Stimulated activated CD8-positive, alpha-beta memory T cell treated with anti-CD3 and anti-CD28 coated beads, Interleukin-12 subunit alpha, Interleukin-12 subunit beta, amount 100 ng/mL, for 24 hours (primary cell): ENCODE measurements around the gene ATF6.
"Not testable (repeated sequence)": the region's sequence is repeated elsewhere in the genome, so short reads cannot be mapped to it uniquely, and the experiment has no call there.

ENCODE experiments used
- DNase-seq: peaks from one replicate; pipeline ENCODE4 v3.0.0-alpha.2; 2020; ENCODE audit errors: extremely low read depth

The ATF6 gene, protein sequence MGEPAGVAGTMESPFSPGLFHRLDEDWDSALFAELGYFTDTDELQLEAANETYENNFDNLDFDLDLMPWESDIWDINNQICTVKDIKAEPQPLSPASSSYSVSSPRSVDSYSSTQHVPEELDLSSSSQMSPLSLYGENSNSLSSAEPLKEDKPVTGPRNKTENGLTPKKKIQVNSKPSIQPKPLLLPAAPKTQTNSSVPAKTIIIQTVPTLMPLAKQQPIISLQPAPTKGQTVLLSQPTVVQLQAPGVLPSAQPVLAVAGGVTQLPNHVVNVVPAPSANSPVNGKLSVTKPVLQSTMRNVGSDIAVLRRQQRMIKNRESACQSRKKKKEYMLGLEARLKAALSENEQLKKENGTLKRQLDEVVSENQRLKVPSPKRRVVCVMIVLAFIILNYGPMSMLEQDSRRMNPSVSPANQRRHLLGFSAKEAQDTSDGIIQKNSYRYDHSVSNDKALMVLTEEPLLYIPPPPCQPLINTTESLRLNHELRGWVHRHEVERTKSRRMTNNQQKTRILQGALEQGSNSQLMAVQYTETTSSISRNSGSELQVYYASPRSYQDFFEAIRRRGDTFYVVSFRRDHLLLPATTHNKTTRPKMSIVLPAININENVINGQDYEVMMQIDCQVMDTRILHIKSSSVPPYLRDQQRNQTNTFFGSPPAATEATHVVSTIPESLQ

GRCh38 chr1:161766102-161766981 lies at the start of gene ATF6:
TSS of gene ATF6 (plus strand) at chr1:161766320. CDS start at chr1:161766361, 41 bp downstream.
- DNase-seq = peak; percentile 59

DNA sequence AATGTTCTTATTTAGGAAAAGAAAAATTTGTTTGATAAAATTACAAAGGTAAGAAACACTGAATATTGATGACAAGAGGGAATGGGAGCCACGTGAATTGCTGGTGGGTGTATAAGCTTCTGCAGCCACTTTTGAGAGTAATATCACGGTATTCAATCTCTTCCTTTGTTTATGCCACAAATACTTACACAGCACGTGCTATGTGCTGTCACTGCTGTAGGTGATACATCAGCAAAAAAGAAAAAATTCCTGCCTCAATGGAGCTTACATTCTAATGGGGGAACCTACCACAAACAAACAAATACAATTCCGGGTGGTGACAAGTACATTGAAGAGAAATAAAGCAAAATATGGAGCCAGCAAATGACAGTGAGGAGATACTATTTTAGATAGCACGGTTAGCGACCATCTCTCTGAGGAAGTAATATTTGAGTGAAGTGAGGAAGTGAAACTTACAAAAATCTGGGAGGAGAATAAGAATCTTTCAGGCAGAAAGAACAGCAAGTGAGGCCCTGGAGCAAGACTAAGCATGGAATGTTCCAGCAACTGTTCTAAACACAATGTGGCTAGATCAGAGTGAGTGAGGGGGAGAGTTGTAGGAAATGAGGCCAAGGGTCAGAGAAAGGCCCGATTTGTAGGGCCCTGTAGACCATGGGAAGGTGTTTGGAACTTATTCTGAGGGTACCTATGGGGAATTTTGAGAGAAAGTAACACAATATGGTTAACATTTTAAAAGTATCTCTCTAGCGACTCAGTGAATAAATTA lies 47.4 kb upstream of the ATF6 start:
- no peak for DNase-seq

- no peak for DNase-seq
These were observed 46.9 kb upstream of the ATF6 start for GRCh38 chr1:161719325-161719611.

DNA sequence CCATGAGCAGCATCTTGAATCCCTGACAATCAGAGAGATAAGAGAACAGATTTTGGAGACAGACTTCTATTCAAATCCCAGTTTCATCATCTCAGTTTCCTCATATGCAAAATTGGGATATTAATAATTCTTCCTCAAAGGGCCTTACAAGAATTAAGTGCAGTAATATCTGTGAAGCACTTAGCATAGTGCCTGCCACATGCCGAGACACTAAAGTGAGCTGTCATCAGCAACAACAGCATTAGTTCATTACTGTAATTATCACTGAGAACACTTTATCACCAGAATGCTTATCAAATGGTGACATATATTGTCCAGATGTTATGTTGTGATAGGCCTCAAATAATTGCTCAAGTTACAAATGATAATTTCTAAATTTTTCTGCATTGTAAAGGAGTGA lies 45.7 kb upstream of the ATF6 start:
- DNase-seq = no peak

GRCh38 chr1:161720956-161721737 lies 45.0 kb upstream of the ATF6 start, which contains the start of gene FCRLB:
TSS of gene FCRLB (plus strand) at chr1:161721544. CDS start at chr1:161722673, 1,129 bp downstream.
- no peak for DNase-seq

DNA sequence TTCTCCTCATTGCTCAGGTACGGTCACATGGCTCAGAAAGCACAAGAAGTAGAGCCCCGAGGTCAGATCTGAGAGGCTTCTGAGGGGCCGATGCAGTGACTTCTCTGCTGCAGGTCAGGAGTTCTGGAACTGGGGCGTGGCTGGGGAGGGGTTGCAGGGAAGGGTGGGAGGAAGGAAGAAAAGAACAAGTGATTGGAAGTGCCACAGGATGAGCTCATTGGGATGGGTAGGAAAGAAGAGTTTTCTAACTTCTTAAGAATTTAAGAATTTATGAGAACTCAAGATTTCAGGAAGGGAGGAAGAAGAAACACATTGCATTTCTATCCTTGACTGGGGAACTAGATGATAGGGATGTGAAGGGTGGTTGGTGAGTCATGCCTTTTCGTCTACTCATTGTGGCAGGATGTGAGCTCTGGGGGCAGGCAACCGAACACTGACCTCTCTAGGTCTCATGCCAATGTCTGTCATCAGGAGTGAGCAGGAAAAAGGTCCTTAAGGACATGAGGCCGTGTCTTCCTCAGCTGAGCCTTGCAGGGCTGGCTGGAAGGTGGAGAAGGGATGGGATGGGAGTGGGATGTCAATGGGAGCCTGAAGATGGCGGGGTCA lies 44.3 kb upstream of the ATF6 start:
- DNase-seq = no peak

DNA sequence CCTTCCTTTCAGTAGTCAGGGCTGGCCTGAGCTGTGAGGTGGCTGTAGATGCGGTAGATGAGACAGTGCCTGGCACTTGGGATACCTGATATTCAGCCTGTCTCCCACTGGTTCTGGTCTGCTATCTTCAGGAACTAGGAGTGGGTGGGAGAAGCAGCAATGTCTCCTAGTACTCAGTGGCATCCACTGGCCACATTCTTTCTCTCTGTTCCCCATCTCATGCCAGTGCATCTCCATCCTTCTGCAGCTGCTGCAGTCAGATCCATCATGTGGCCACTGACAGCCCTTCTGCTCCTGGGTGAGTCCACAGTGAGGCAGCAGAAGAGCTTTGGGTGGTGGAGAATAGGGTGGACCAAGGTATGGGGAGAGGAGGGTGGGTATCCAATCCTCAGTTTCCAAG lies 43.7 kb upstream of the ATF6 start:
- DNase-seq = no peak

DNA sequence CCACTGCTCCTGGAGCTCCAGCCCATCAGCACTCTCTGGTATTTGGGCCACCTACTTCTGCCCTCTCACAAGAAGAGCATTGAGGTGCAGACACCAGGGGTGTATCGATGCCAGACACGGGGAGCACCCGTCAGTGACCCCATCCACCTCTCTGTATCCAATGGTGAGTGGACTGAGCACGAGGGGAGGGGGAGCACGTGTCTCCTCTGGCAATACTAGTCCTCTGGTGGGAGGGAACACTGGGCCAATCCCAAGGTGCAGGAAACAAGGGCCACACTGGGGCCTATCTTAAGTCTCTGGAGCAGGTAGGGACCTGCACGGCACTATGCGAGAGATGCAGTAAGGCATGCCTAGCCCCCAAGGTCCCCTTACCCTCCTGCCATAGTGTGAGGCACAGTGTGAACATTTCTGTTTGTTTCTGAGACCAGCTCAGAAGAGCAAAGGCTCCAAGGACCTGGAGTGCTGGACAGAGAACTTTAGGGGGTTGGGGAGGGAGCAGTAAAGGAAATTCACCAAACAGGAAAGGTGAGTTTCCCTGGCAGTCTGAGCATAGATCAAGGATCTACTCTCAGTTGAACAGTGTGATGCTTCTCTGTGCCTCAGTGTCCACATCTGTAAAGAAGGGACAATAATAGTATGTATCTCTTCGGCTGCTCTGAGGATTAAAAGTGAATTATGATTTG lies 42.5 kb upstream of the ATF6 start:
- DNase-seq = no peak

GRCh38 chr1:161725258-161725907 lies 40.7 kb upstream of the ATF6 start:
- not testable (repeated sequence) for DNase-seq

- no peak for DNase-seq
These were observed 40.1 kb upstream of the ATF6 start for GRCh38 chr1:161725908-161726472.

DNA sequence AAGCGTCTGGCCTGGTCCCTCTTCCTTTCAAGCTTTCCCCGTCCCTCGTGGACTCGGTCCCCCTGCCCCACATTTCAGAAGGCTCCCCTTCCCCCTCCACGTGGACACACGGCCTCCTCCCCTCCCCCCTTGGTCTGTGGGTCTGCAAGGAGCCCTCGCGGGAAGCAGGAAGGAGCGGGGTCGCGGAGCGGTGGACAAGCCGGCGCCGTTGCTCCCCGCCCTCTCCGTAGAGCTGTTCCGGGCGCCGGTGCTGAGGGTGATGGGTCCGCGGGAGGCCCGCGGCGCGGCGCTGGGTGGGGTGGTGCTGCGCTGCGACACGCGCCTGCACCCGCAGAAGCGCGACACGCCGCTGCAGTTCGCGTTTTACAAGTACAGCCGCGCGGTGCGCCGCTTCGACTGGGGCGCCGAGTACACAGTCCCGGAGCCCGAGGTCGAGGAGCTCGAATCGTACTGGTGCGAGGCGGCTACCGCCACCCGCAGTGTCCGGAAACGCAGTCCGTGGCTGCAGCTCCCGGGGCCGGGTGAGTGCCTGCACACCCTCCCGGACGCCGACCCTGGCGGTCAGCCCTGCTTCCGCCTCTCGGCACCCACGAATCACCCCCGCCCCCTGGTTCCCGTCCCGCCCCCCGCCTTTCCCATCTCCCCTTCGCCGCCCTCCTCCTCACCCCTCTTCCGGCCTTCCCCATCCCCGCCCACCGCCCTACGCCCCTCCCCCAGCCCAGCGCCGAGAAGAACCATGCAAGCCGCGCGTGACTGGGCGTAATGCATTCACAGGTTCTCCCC lies 39.5 kb upstream of the ATF6 start:
- no peak for DNase-seq

DNA sequence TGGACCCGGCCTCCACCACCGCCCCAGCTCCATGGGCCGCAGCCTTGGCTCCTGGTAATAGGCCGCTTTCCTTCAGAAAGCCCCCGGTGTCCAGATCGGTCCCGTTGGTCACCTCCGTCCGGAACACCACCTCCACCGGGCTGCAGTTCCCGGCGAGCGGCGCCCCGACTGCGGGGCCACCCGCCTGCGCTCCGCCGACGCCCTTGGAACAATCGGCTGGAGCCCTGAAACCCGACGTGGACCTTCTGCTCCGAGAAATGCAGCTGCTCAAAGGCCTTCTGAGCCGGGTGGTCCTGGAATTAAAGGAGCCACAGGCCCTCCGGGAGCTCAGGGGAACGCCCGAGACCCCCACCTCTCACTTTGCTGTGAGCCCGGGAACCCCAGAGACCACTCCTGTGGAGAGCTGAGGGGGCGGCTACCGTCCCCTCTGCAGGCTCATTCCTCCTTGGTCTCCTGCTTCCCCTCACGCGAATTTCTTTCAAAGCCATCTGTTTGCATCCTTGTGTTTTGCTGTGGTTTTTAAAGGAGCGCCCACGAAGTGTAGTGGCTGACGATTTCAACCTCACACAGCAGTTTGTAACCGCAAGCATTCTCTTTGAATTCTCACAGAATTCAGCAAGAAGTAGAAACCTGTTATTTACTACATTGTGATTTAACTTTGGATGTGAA lies 38.7 kb upstream of the ATF6 start:
- no peak for DNase-seq

GRCh38 chr1:161728376-161729226 lies 37.5 kb upstream of the ATF6 start:
- no peak for DNase-seq

DNA sequence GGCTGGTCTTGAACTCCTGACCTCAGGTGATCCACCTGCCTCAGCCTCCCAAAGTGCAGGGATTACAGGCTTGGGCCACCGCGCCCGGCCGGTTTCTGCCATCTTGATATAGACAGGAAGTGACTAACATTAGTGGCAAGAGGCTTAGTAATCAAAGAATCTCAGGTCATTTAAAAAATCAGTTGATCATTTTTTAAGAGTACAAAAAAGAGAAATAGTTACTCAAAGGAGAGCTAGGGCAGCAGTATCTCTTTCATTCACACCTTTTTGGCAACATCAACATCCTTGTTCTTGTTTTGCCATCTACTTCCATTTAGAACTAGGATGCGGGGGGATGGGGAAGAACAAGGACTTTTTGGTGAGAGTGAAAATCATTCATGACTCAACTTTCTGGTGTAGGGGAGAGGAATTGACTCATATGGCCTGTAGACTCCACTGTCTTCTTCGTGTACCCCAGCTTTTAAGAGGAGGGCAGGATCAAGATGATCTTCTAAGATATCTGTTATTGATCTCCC lies 36.0 kb upstream of the ATF6 start:
- no peak for DNase-seq

DNA sequence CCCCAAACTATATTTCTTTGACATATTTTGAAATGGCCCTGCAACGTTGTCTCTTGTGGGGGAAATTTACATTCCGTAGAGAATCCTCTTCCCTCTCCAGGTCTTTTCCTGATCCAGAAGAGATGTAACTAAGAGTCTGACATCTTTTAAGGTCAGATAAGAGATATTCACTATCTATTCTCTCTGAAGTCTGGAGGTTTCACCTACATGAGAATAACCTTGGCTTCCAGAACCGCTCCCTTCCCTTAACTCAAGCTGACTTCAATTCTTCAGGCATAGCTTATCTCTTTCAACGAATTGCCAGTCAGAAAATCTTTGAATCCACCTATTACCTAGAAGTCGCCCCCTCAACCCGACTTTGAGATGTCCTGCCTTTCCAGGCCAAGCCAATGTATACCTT lies 34.9 kb upstream of the ATF6 start:
- no peak for DNase-seq

GRCh38 chr1:161731981-161732718 lies 34.0 kb upstream of the ATF6 start:
- DNase-seq = no peak
